Measurements from ENCODE around the gene TYRP1. TPM values are rescaled to one million over a fixed set of nuclear protein-coding genes. Genes with fewer than 3 reads are reported as not detected.

Gene TYRP1
- polyA plus RNA-seq, 1 of the 3 experiments (the other 2 are of a cell fraction) = not detected

- H3K4me3 ChIP-seq (ENCODE audit: low read depth in 2 of 2, low read length in 1 of 2) = no peak overlapping the region
- TF ChIP-seq FOSL2 (IDR thresholded peaks at IDR 0.05; ENCODE audit: borderline replicate concordance, low read depth) (no peak), GABPA (IDR thresholded peaks at IDR 0.05; ENCODE audit: low read depth) (no peak), SMC3 (IDR thresholded peaks at IDR 0.05; ENCODE audit: low read depth, low read length) (no peak), MAX (IDR thresholded peaks at IDR 0.05; ENCODE audit: low read depth) (no peak), NFIC (IDR thresholded peaks at IDR 0.05; ENCODE audit: borderline replicate concordance) (no peak), CHD2 (IDR thresholded peaks at IDR 0.05; ENCODE audit: low read length, partially characterized antibody) (no peak), TEAD4 (IDR thresholded peaks at IDR 0.05; ENCODE audit: borderline replicate concordance, insufficient read depth) (no peak), USF2 (IDR thresholded peaks at IDR 0.05; ENCODE audit: borderline replicate concordance, low read depth, low read length) (no peak), ELF1 (IDR thresholded peaks at IDR 0.05) (no peak), RXRA (IDR thresholded peaks at IDR 0.05; ENCODE audit: borderline replicate concordance, low read depth) (no peak), MXI1 (IDR thresholded peaks at IDR 0.05; ENCODE audit: low read depth, low read length) (no peak), RFX5 (IDR thresholded peaks at IDR 0.05; ENCODE audit: low read length) (no peak)
- TF ChIP-seq, protein P1, sequence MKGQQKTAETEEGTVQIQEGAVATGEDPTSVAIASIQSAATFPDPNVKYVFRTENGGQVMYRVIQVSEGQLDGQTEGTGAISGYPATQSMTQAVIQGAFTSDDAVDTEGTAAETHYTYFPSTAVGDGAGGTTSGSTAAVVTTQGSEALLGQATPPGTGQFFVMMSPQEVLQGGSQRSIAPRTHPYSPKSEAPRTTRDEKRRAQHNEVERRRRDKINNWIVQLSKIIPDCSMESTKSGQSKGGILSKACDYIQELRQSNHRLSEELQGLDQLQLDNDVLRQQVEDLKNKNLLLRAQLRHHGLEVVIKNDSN (IDR thresholded peaks at IDR 0.05; ENCODE audit: borderline replicate concordance, low read depth) = no peak
- H3K9me3 ChIP-seq = no peaks in the 10 kb centered on the region
- no peaks in the 10 kb centered on the region for H3K36me3 ChIP-seq (replicated peaks in 1 of 2; ENCODE audit: control insufficient read depth in 1 of 2, insufficient read depth in 2 of 2, low read length in 1 of 2)
- H3K9ac ChIP-seq = no peak overlapping the region
- no peaks in the 10 kb centered on the region for H3K79me2 ChIP-seq (ENCODE audit: insufficient read depth)
- no peaks in the 10 kb centered on the region for H3K9me2 ChIP-seq
- no peaks in the 10 kb centered on the region for H4K20me1 ChIP-seq (ENCODE audit: insufficient read depth)
- no peak overlapping the region for H3K27ac ChIP-seq (ENCODE audit: low read depth in 2 of 2, low read length in 1 of 2)
- H2AFZ ChIP-seq (ENCODE audit: low read depth) = no peak overlapping the region
- CTCF ChIA-PET = interaction anchor here (2.3 kb wide), 1 partner anchor 20 kb away, joined by 8 read pairs; no protein-coding TSS in a partner anchor
- H3K4me2 ChIP-seq = no peak overlapping the region
- no peak for DNase-seq
- H3F3A ChIP-seq (replicated peaks; ENCODE audit: insufficient read depth) = no peaks in the 10 kb centered on the region
- H3K27me3 ChIP-seq (ENCODE audit: insufficient read depth) = no peaks in the 10 kb centered on the region
- no peaks in the 10 kb centered on the region; a peak in 1 of 4 replicates for H3K4me1 ChIP-seq (ENCODE audit: control insufficient read depth in 1 of 2, insufficient read depth in 2 of 2, low read depth in 1 of 2, low read length in 1 of 2)
- POLR2A ChIA-PET = no interaction called here
Measured at GRCh38 chr9:12739014-12739652, 45.9 kb downstream of the TYRP1 start.

- Histone ChIP-seq H2AFZ (ENCODE audit: low read depth) (no peak overlapping the region), H3K27ac (ENCODE audit: low read depth in 2 of 2, low read length in 1 of 2) (no peak overlapping the region), H3K4me1 (ENCODE audit: control insufficient read depth in 1 of 2, insufficient read depth in 2 of 2, low read depth in 1 of 2, low read length in 1 of 2) (no peaks in the 10 kb centered on the region; a peak in 1 of 4 replicates), H3F3A (replicated peaks; ENCODE audit: insufficient read depth) (no peaks in the 10 kb centered on the region), H3K79me2 (ENCODE audit: insufficient read depth) (no peaks in the 10 kb centered on the region), H3K36me3 (replicated peaks in 1 of 2; ENCODE audit: control insufficient read depth in 1 of 2, insufficient read depth in 2 of 2, low read length in 1 of 2) (no peaks in the 10 kb centered on the region), H3K9me3 (no peaks in the 10 kb centered on the region), H4K20me1 (ENCODE audit: insufficient read depth) (no peaks in the 10 kb centered on the region), H3K27me3 (ENCODE audit: insufficient read depth) (no peaks in the 10 kb centered on the region), H3K4me2 (no peak overlapping the region), H3K9me2 (no peaks in the 10 kb centered on the region), H3K4me3 (ENCODE audit: low read depth in 2 of 2, low read length in 1 of 2) (no peak overlapping the region), H3K9ac (no peak overlapping the region)
- no peak for DNase-seq
- no peak for TF ChIP-seq MXI1 (IDR thresholded peaks at IDR 0.05; ENCODE audit: low read depth, low read length)
- no peak for TF ChIP-seq CHD2 (IDR thresholded peaks at IDR 0.05; ENCODE audit: low read length, partially characterized antibody)
- TF ChIP-seq TEAD4 (IDR thresholded peaks at IDR 0.05; ENCODE audit: borderline replicate concordance, insufficient read depth) = no peak
- no peak for TF ChIP-seq FOXM1 (IDR thresholded peaks at IDR 0.05; ENCODE audit: low read depth)
- no peak for TF ChIP-seq POLR2AphosphoS5 (IDR thresholded peaks at IDR 0.05; ENCODE audit: low read depth, low read length)
- no peak for TF ChIP-seq MEF2A (IDR thresholded peaks at IDR 0.05; ENCODE audit: borderline replicate concordance, low read depth)
- POLR2A ChIA-PET = no interaction called here
- CTCF ChIA-PET = interaction anchor here (1.1 to 1.5 kb wide), 3 partner anchors 9 to 35 kb away, joined by 3 to 4 read pairs (median 4); no protein-coding TSS in a partner anchor
- WGBS (ENCODE audit: low lambda C conversion rate) = 79% methylated on average over 2 of the region's 2 CpGs
Measured at GRCh38 chr9:12740845-12741244, 47.7 kb downstream of the TYRP1 start.
